Measurements from ENCODE around the gene ANXA3. TPM values are rescaled to one million over a fixed set of nuclear protein-coding genes. Genes with fewer than 3 reads are reported as not detected.

The ANXA3 gene
- total and polyA plus RNA-seq, 12 donors = 0.72 to 14.1 (median 3.8) TPM

DNA sequence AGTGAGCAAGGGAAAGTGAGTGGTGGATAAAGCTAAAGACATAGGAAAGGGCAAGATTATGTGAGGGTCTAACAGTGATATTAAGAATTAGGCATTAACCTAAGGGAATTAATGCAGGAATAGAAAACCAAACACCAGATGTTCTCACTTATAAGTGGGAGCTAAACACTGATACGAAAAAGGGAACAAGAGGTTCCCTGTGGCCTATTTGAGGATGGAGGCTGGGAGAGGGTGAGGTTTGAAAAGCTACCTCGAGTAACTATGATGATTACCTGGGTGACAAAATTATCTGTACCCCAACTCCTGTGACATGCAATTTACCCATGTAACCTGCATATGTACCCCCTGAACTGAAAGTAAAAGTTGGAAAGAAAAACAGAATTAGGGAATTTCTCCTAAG is 79.0 kb downstream of the ANXA3 start:
- H3K9me3 ChIP-seq (replicated peaks in 1 of 3) = no peaks in the 10 kb centered on the region
- intact Hi-C loops (cut with DNase I) = no loop called here
- WGBS, 4 donors = 67 to 80% (median 77%) methylated on average over 2 of the region's 2 CpGs
- no peaks in the 10 kb centered on the region for H3K36me3 ChIP-seq (replicated peaks in 1 of 2)
- DNase-seq = no peak
- H3K4me3 ChIP-seq = no peak overlapping the region
- TF ChIP-seq, protein P1, sequence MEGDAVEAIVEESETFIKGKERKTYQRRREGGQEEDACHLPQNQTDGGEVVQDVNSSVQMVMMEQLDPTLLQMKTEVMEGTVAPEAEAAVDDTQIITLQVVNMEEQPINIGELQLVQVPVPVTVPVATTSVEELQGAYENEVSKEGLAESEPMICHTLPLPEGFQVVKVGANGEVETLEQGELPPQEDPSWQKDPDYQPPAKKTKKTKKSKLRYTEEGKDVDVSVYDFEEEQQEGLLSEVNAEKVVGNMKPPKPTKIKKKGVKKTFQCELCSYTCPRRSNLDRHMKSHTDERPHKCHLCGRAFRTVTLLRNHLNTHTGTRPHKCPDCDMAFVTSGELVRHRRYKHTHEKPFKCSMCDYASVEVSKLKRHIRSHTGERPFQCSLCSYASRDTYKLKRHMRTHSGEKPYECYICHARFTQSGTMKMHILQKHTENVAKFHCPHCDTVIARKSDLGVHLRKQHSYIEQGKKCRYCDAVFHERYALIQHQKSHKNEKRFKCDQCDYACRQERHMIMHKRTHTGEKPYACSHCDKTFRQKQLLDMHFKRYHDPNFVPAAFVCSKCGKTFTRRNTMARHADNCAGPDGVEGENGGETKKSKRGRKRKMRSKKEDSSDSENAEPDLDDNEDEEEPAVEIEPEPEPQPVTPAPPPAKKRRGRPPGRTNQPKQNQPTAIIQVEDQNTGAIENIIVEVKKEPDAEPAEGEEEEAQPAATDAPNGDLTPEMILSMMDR (IDR thresholded peaks at IDR 0.05) = no peak
- no peak for TF ChIP-seq POLR2A (IDR thresholded peaks at IDR 0.05)
- peaks cover 9 to 27% of the 10 kb centered on the region in 2 donors for H3K4me1 ChIP-seq (replicated peaks in 1 of 2)
- H3K27me3 ChIP-seq = no peaks in the 10 kb centered on the region
- H3K27ac ChIP-seq = peak overlapping the region in 3 of 5 donors; percentile 39 to 57 (median 53)

DNA sequence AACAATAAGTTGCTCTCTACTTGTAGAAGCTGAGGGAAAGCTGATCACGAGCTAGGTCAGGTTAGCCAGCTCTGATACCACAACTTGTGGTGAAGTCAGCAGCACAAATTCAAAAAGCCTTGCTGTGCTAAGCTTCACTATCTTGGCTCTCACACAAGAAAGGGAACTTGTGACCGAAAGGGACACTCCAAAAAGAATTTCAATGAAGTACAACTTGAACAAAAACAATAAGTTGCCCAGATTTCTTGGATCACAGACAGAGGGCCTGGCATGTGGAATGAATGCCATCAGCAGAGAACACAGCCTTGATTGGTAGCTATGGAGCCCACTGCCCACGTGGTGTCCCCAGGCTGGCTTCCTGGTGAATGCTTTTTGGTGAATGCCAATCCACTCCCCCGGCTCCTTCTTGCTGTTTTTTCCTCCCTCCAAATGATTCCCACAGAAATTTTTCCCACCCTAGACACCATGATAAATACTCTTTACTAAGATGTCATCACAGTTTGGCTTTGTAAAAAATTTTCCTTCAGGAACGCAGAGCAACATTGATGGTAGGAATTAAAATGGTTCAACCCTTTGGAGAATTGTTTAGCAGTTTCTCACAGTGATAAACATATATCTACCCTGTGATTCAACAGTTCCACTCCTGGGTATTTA is 82.6 kb downstream of the ANXA3 start:
- peak in 1 of 7 donors; percentile 31 for DNase-seq
- peaks cover 9 to 27% of the 10 kb centered on the region in 2 donors for H3K4me1 ChIP-seq (replicated peaks in 1 of 2)
- peak overlapping the region in 2 of 5 donors; percentile 19 to 24 for H3K27ac ChIP-seq
- H3K9me3 ChIP-seq (replicated peaks in 1 of 3) = no peaks in the 10 kb centered on the region
- no peaks in the 10 kb centered on the region for H3K27me3 ChIP-seq
- 70 to 80% (median 79%) methylated on average over 5 of the region's 5 CpGs for WGBS, 4 donors
- H3K4me3 ChIP-seq = no peak overlapping the region
- TF ChIP-seq, protein P1 (IDR thresholded peaks at IDR 0.05) = no peak
- no peak for TF ChIP-seq POLR2A (IDR thresholded peaks at IDR 0.05)
- H3K36me3 ChIP-seq (replicated peaks in 1 of 2) = no peaks in the 10 kb centered on the region
- intact Hi-C loops (cut with DNase I) = no loop called here

DNA sequence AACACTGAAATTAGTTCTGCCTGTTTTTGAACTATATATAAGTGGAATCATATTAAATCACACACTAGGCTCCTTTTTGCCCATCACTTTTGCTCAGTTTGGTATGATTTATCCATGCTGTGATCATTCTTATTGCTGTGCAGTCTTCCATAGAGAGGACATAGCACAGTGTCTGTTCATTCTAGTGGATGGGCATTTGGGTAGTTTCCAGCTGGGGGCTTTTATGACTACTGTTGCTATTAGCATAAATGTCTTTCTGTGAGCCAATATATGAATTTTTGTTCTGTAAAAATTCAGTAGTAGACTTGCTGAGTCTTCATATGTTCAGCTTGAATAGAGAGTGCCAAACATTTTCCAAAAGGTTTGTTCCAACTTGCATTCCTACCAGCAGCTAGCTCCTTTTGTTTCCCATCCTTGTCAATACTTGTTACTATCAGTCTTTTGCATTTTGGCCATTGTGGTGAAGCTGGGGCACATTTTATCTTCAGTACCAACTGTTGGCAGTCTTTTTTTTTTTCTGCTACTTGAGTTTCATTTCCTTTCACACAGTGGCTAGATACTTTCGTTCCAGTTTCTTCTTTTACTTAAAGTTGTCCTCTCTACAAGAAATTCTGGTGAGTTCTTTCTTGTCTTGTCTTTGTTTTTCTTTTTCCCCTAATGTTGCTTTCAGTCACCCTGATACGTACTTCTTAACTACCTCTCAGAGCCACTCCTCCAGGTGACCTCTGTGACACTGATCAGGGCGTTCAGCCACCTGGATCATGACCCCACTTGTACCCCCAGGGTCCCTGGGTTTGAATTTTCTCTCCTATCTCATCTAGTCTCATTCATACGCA is 87.0 kb downstream of the ANXA3 start:
- TF ChIP-seq, protein P1 (IDR thresholded peaks at IDR 0.05) = no peak
- no peak for TF ChIP-seq POLR2A (IDR thresholded peaks at IDR 0.05)
- Histone ChIP-seq H3K27me3 (no peaks in the 10 kb centered on the region), H3K4me3 (no peak overlapping the region), H3K4me1 (replicated peaks in 1 of 2) (no peaks in the 10 kb centered on the region), H3K27ac (no peak overlapping the region), H3K9me3 (replicated peaks in 1 of 3) (no peaks in the 10 kb centered on the region), H3K36me3 (replicated peaks in 1 of 2) (no peaks in the 10 kb centered on the region)
- no peak for DNase-seq
- intact Hi-C loops (cut with DNase I) = no loop called here
- WGBS, 4 donors = 73 to 78% (median 75%) methylated on average over 4 of the region's 4 CpGs

DNA sequence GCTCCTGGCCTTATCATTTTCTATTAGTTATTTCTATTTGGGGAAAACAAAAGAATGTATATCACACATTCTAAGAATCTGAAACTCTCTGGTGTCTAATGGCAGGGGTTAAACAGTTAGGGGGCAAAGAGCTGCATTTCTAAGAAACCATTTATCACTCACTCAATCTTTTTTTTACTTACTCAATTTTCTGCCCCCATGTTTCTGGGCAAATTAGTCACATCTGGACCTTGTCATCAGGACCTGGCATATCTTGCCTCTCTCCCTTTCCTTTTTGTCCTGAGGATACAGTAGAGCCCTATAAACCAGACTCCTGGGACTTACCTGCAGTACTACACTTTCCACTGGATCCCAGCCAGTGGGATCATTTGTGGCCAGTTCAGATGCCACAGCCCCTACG is 89.1 kb downstream of the ANXA3 start:
- H3K4me1 ChIP-seq (replicated peaks in 1 of 2) = peaks cover 9 to 16% of the 10 kb centered on the region in 2 donors
- no peak overlapping the region for H3K4me3 ChIP-seq
- no peaks in the 10 kb centered on the region for H3K27me3 ChIP-seq
- no peak overlapping the region for H3K27ac ChIP-seq
- whole genome bisulfite sequencing, 4 donors = 76 to 83% (median 80%) methylated on average over 1 of the region's 1 CpG
- intact Hi-C loops (cut with DNase I) = loop anchor here (10.0 kb wide), 2 partner anchors 144 to 224 kb away; no protein-coding TSS in a partner anchor
- TF ChIP-seq, protein P1 (IDR thresholded peaks at IDR 0.05) = no peak
- DNase-seq = no peak
- no peaks in the 10 kb centered on the region for H3K36me3 ChIP-seq (replicated peaks in 1 of 2)
- no peaks in the 10 kb centered on the region for H3K9me3 ChIP-seq (replicated peaks in 1 of 3)

Measured in adrenal gland (tissue), 12 donors.